H9 (cell line): ENCODE measurements around the gene ACADS. TPM values are rescaled to one million over a fixed set of nuclear protein-coding genes. Genes with fewer than 3 reads are reported as not detected.

Experiments used
- DNase-seq: peaks from one replicate; pipeline ENCODE4 v3.0.0-alpha.2; 2017
- H2AFZ ChIP-seq: one replicate; pipeline ENCODE4 v1.6.1; 2013; ENCODE audit warnings: mild to moderate bottlenecking, low read length, control low read depth, moderate library complexity
- H2AK5ac ChIP-seq: 2 replicates; pipeline ENCODE4 v1.6.1; 2013; ENCODE audit warnings: low read length, control low read depth, mixed read lengths; ENCODE audit not compliant: insufficient read length
- H2BK120ac ChIP-seq: one replicate; pipeline ENCODE4 v1.6.1; 2013; ENCODE audit warnings: low read depth, mild to moderate bottlenecking, low read length, control low read depth, inconsistent platforms; ENCODE audit not compliant: poor library complexity, severe bottlenecking
- H2BK12ac ChIP-seq: 2 replicates; pipeline ENCODE4 v1.6.1; 2013; ENCODE audit warnings: low read length, control low read depth, mixed read lengths, low read depth; ENCODE audit not compliant: insufficient read length
- H2BK15ac ChIP-seq: 2 replicates; pipeline ENCODE4 v1.6.1; 2013; ENCODE audit warnings: low read depth, low read length, control low read depth
- H2BK20ac ChIP-seq: one replicate; pipeline ENCODE4 v1.6.1; 2013; ENCODE audit warnings: low read depth, mild to moderate bottlenecking, low read length, control low read depth, inconsistent platforms; ENCODE audit not compliant: poor library complexity, severe bottlenecking
- H2BK5ac ChIP-seq: 2 replicates; pipeline ENCODE4 v1.6.1; 2013; ENCODE audit warnings: low read length, control low read depth, mixed read lengths; ENCODE audit not compliant: insufficient read length
- H3K14ac ChIP-seq: 2 replicates; pipeline ENCODE4 v1.6.1; 2013; ENCODE audit warnings: low read length, control low read depth; ENCODE audit not compliant: insufficient read depth
- H3K18ac ChIP-seq: 2 replicates; pipeline ENCODE4 v1.6.1; 2013; ENCODE audit warnings: low read depth, mild to moderate bottlenecking, mixed read lengths, low read length, control low read depth; ENCODE audit not compliant: insufficient read length
- H3K23ac ChIP-seq: 2 replicates; pipeline ENCODE4 v1.6.1; 2013; ENCODE audit warnings: low read length, control low read depth, mixed read lengths, low read depth; ENCODE audit not compliant: insufficient read length
- H3K23me2 ChIP-seq: 2 replicates; pipeline ENCODE4 v1.6.1; 2013; ENCODE audit warnings: low read depth, mild to moderate bottlenecking, mixed read lengths, low read length, control low read depth; ENCODE audit not compliant: insufficient read length, poor library complexity, severe bottlenecking
- H3K27ac ChIP-seq: 2 replicates; pipeline ENCODE4 v1.5.1; 2013; ENCODE audit warnings: low read length, control low read depth, mixed read lengths, low read depth; ENCODE audit not compliant: insufficient read length
- H3K27me3 ChIP-seq: 2 replicates; pipeline ENCODE4 v1.6.1; 2013; ENCODE audit warnings: low read length, control low read depth, inconsistent platforms; ENCODE audit not compliant: insufficient read depth
- H3K4ac ChIP-seq: 2 replicates; pipeline ENCODE4 v1.6.1; 2013; ENCODE audit warnings: low read depth, mild to moderate bottlenecking, control low read depth, inconsistent platforms, low read length, moderate library complexity
- H3K4me1 ChIP-seq: 2 replicates; pipeline ENCODE4 v1.6.1; 2013; ENCODE audit warnings: low read length, control low read depth, inconsistent platforms; ENCODE audit not compliant: insufficient read depth
- H3K4me2 ChIP-seq: 2 replicates; pipeline ENCODE4 v1.6.1; 2013; ENCODE audit warnings: low read length, control low read depth, mixed read lengths; ENCODE audit not compliant: insufficient read length, insufficient read depth
- H3K56ac ChIP-seq: 2 replicates; pipeline ENCODE4 v1.6.1; 2013; ENCODE audit warnings: low read depth, mild to moderate bottlenecking, mixed read lengths, low read length, control low read depth; ENCODE audit not compliant: insufficient read length
- H3K79me1 ChIP-seq: 2 replicates; pipeline ENCODE4 v1.6.1; 2013; ENCODE audit warnings: low read depth, mild to moderate bottlenecking, moderate library complexity, low read length, control low read depth, inconsistent platforms; ENCODE audit not compliant: insufficient read depth, poor library complexity, severe bottlenecking
- H3K79me2 ChIP-seq: 2 replicates; pipeline ENCODE4 v1.6.1; 2013; ENCODE audit warnings: low read length, control low read depth, inconsistent platforms; ENCODE audit not compliant: insufficient read depth
- H3K9ac ChIP-seq: 2 replicates; pipeline ENCODE4 v1.6.1; 2013; ENCODE audit warnings: low read length, control low read depth, mixed read lengths; ENCODE audit not compliant: insufficient read length; ENCODE audit errors: extremely low read depth
- H3K9me3 ChIP-seq: one replicate; pipeline ENCODE4 v1.6.1; 2013; ENCODE audit warnings: low read depth, low read length, inconsistent platforms; ENCODE audit not compliant: control insufficient read depth
- H3T11ph ChIP-seq: one replicate; pipeline ENCODE4 v1.6.1; 2013; ENCODE audit warnings: mild to moderate bottlenecking, low read length, control low read depth, inconsistent platforms
- H4K20me1 ChIP-seq: one replicate; pipeline ENCODE4 v1.6.1; 2013; ENCODE audit not compliant: control insufficient read depth, insufficient read length, insufficient read depth
- H4K5ac ChIP-seq: 2 replicates; pipeline ENCODE4 v1.6.1; 2013; ENCODE audit warnings: low read depth, mild to moderate bottlenecking, mixed read lengths, low read length, control low read depth; ENCODE audit not compliant: insufficient read length
- H4K8ac ChIP-seq: replicated peaks from 2 replicates; pipeline ENCODE4 v1.6.1; 2013; ENCODE audit warnings: low read length, control low read depth, mixed read lengths, low read depth; ENCODE audit not compliant: insufficient read length
- H4K91ac ChIP-seq: 2 replicates; pipeline ENCODE4 v1.6.1; 2013; ENCODE audit warnings: low read depth, mild to moderate bottlenecking, moderate library complexity, mixed read lengths, low read length, control low read depth; ENCODE audit not compliant: insufficient read length
- H3K27ac Mint-ChIP-seq, 3 experiments: 2 replicates in 2 of 3; 3 replicates in 1 of 3; pipeline ENCODE4 v1.8.0; 2020 to 2021; ENCODE audit warnings: mixed read lengths in 3 of 3, mild to moderate bottlenecking in 1 of 3, moderate library complexity in 1 of 3
- H3K27me3 Mint-ChIP-seq: 2 replicates; pipeline ENCODE4 v1.8.0; 2021; ENCODE audit warnings: low read depth, mild to moderate bottlenecking, moderate library complexity, mixed read lengths
- H3K36me3 Mint-ChIP-seq, 3 experiments: 2 replicates in 2 of 3; 3 replicates in 1 of 3; pipeline ENCODE4 v1.8.0; 2020 to 2021; ENCODE audit warnings: low read depth in 3 of 3, mixed read lengths in 3 of 3; ENCODE audit not compliant: insufficient read depth in 1 of 3
- H3K4me1 Mint-ChIP-seq, 2 experiments: 2 replicates each; pipeline ENCODE4 v1.8.0; 2020; ENCODE audit warnings: mixed read lengths in 2 of 2
- H3K4me3 Mint-ChIP-seq, 2 experiments: 2 replicates in 1 of 2; 3 replicates in 1 of 2; pipeline ENCODE4 v1.8.0; 2020 to 2021; ENCODE audit warnings: mild to moderate bottlenecking in 2 of 2, mixed read lengths in 2 of 2, moderate library complexity in 1 of 2
- H3K9me3 Mint-ChIP-seq, 2 experiments: 2 replicates in 1 of 2; 3 replicates in 1 of 2; pipeline ENCODE4 v1.8.0; 2020; ENCODE audit warnings: mild to moderate bottlenecking in 2 of 2, mixed read lengths in 2 of 2, moderate library complexity in 1 of 2
- CTCF ChIP-seq: fragments of 200-600 bp; sonication (generic); conservative IDR thresholded peaks from 3 replicates; pipeline ENCODE4 v1.8.0; 2021; ENCODE audit warnings: antibody characterized with exemption, mild to moderate bottlenecking
- WGBS: extraction: QIAGEN DNeasy Blood & Tissue Kit; methylation state at CpG from one replicate; pipeline ENCODE4 v1.1.7; 2013; ENCODE audit warnings: missing lambda C conversion rate, low lambda C conversion rate, mixed read lengths; ENCODE audit not compliant: insufficient read length; ENCODE audit errors: extremely low coverage; 5-methylcytosine and 5-hydroxymethylcytosine counted together
- total RNA-seq: library from RNA; stranded (reverse); gene quantifications from 2 replicates; pipeline ENCODE4 v1.2.1, GENCODE V29; 2021

The ACADS gene
- total RNA-seq, 1 experiment from 2014 or later, result 8.3 TPM

- Histone ChIP-seq H2BK120ac (no peak overlapping the region), H3K18ac (peak overlapping the region; percentile 68), H3K14ac (peak overlapping the region; percentile 79; the same call in 1 of the 2 replicates), H3T11ph (no peak overlapping the region), H4K20me1 (no peaks in the 10 kb centered on the region), H3K79me2 (peaks cover 34% of the 10 kb centered on the region), H3K56ac (no peak overlapping the region), H3K9ac (peak overlapping the region; percentile 70), H3K4me1 (peaks cover 5% of the 10 kb centered on the region; the same call in 1 of the 2 replicates), H4K91ac (no peak overlapping the region), H4K5ac (no peak overlapping the region), H2BK12ac (no peak overlapping the region), H3K4me2 (peak overlapping the region; percentile 48), H3K9me3 (no peaks in the 10 kb centered on the region), H3K23me2 (peaks cover 14% of the 10 kb centered on the region), H3K27me3 (no peaks in the 10 kb centered on the region), H3K79me1 (no peaks in the 10 kb centered on the region), H2BK20ac (no peak overlapping the region), H3K4ac (no peak overlapping the region), H2BK5ac (no peak overlapping the region), H3K23ac (no peak overlapping the region), H4K8ac (no peak overlapping the region), H3K27ac (peak overlapping the region; percentile 14), H2AK5ac (no peak overlapping the region), H2BK15ac (no peak overlapping the region), H2AFZ (peak overlapping the region; percentile 23)
- Mint-ChIP-seq H3K4me3 (peak overlapping the region; percentile 89 to 94), H3K36me3 (0 out of 7 replicates have a peak, but pooled peaks cover 0 to 3% (median 0%) of the 10 kb centered on the region in 3 experiments), H3K4me1 (peaks cover 32 to 33% of the 10 kb centered on the region in 2 experiments), H3K27me3 (no peaks in the 10 kb centered on the region; the same call in 1 of the 2 replicates), H3K9me3 (no peaks in the 10 kb centered on the region), H3K27ac (peak overlapping the region; percentile 96 to 99 (median 97))
- DNase-seq, result peak; percentile 99
- no peak for TF ChIP-seq CTCF
- no CpG with 5 or more reads among the region's 46 CpGs for WGBS
Measured at GRCh38 chr12:120686151-120686689, 39.4 kb upstream of the ACADS start.
